Measurements from ENCODE around the gene OAS3. TPM values are rescaled to one million over a fixed set of nuclear protein-coding genes. Genes with fewer than 3 reads are reported as not detected.
"Not testable (repeated sequence)": the region's sequence is repeated elsewhere in the genome, so short reads cannot be mapped to it uniquely, and the experiment has no call there.

The OAS3 gene
- total and polyA plus RNA-seq, 4 donors: 3.8 to 9.5 (median 5.4) TPM

DNA sequence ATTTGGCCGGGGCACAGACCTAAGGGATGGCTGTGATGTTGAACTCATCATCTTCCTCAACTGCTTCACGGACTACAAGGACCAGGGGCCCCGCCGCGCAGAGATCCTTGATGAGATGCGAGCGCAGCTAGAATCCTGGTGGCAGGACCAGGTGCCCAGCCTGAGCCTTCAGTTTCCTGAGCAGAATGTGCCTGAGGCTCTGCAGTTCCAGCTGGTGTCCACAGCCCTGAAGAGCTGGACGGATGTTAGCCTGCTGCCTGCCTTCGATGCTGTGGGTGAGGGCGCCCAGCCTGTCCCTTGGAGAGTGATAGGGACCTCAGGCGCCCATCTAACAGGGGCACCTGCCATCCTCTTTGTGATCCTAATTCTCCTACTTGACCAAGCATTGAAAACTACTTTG is 12.4 kb downstream of the OAS3 start:
- no peak for TF ChIP-seq YY1 (IDR thresholded peaks at IDR 0.05)
- TF ChIP-seq RAD21 (IDR thresholded peaks at IDR 0.05): no peak
- TF ChIP-seq REST (IDR thresholded peaks at IDR 0.05): no peak
- no peak for TF ChIP-seq FOXA2 (IDR thresholded peaks at IDR 0.05)
- TF ChIP-seq TAF1 (conservative IDR thresholded peaks at IDR 0.05): no peak
- no peak for TF ChIP-seq GABPA (IDR thresholded peaks at IDR 0.05 in 1 of 2, conservative IDR thresholded peaks at IDR 0.05 in 1 of 2)
- TF ChIP-seq CTCF (IDR thresholded peaks at IDR 0.05; ENCODE audit: low read depth, low read length, missing input control): no peak
- no peak for TF ChIP-seq RXRA (IDR thresholded peaks at IDR 0.05)
- no peak for TF ChIP-seq HNF4G (IDR thresholded peaks at IDR 0.05)
- no peak for TF ChIP-seq FOXA1 (IDR thresholded peaks at IDR 0.05)
- no peak for TF ChIP-seq NR2F2 (IDR thresholded peaks at IDR 0.05)
- no peak for TF ChIP-seq HNF4A (conservative IDR thresholded peaks at IDR 0.05)
- H3K4me1 ChIP-seq (ENCODE audit: control insufficient read depth in 4 of 4, insufficient read depth in 4 of 4, low read length in 3 of 4): no peaks in the 10 kb centered on the region
- no peak for DNase-seq (ENCODE audit: low spot score)
- H3K4me3 ChIP-seq (ENCODE audit: low read depth in 1 of 3, low read length in 3 of 3): no peak overlapping the region
- H3K36me3 ChIP-seq (ENCODE audit: control insufficient read depth in 4 of 4, insufficient read depth in 3 of 4, low read depth in 1 of 4, low read length in 3 of 4): peaks cover 0 to 35% (median 8%) of the 10 kb centered on the region in 4 donors
- 95% methylated on average over 11 of the region's 11 CpGs for WGBS
- no peak overlapping the region for H3K27ac ChIP-seq (ENCODE audit: low read depth in 1 of 2, low read length in 2 of 2)
- H3K27me3 ChIP-seq (ENCODE audit: control insufficient read depth in 4 of 4, insufficient read depth in 4 of 4, low read length in 3 of 4): no peaks in the 10 kb centered on the region
- H3K9me3 ChIP-seq (ENCODE audit: control insufficient read depth in 4 of 4, low read length in 3 of 4): no peaks in the 10 kb centered on the region
- no peak overlapping the region for H3K9ac ChIP-seq (ENCODE audit: low read depth in 1 of 2, low read length in 2 of 2)

DNA sequence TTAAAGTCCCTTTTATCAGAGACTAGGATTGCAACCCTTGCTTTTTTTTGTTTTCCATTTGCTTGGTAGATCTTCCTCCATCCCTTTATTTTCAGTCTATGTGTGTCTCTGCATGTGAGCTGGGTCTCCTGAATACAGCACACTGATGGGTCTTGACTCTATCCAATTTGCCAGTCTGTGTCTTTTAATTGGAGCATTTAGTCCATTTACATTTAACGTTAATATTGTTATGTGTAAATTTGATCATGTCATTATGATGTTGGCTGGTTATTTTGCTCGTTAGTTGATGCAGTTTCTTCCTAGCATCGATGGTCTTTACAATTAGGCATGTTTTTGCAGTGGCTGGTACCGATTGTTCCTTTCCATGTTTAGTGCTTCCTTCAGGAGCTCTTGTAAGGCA is 18.9 kb downstream of the OAS3 start:
- H3K27ac ChIP-seq (ENCODE audit: low read depth in 1 of 2, low read length in 2 of 2); H3K9ac ChIP-seq (ENCODE audit: low read depth in 1 of 2, low read length in 2 of 2); H3K4me1 ChIP-seq (ENCODE audit: control insufficient read depth in 4 of 4, insufficient read depth in 4 of 4, low read length in 3 of 4); DNase-seq (ENCODE audit: low spot score); H3K36me3 ChIP-seq (ENCODE audit: control insufficient read depth in 4 of 4, insufficient read depth in 3 of 4, low read depth in 1 of 4, low read length in 3 of 4); H3K27me3 ChIP-seq (ENCODE audit: control insufficient read depth in 4 of 4, insufficient read depth in 4 of 4, low read length in 3 of 4); H3K4me3 ChIP-seq (ENCODE audit: low read depth in 1 of 3, low read length in 3 of 3); H3K9me3 ChIP-seq (ENCODE audit: control insufficient read depth in 4 of 4, low read length in 3 of 4): not testable (repeated sequence)
- WGBS: 97% methylated on average over 4 of the region's 4 CpGs

- no peak overlapping the region for H3K9ac ChIP-seq (ENCODE audit: low read depth in 1 of 2, low read length in 2 of 2)
- WGBS: 91% methylated on average over 7 of the region's 7 CpGs
These were observed 22.8 kb downstream of the OAS3 start for GRCh38 chr12:112961074-112961473.

More at GRCh38 chr12:112961074-112961473, 22.8 kb downstream of the OAS3 start:
- Histone ChIP-seq H3K4me3 (ENCODE audit: low read depth in 1 of 3, low read length in 3 of 3) (no peak overlapping the region), H3K4me1 (ENCODE audit: control insufficient read depth in 4 of 4, insufficient read depth in 4 of 4, low read length in 3 of 4) (no peaks in the 10 kb centered on the region), H3K27me3 (ENCODE audit: control insufficient read depth in 4 of 4, insufficient read depth in 4 of 4, low read length in 3 of 4) (no peaks in the 10 kb centered on the region), H3K27ac (ENCODE audit: low read depth in 1 of 2, low read length in 2 of 2) (no peak overlapping the region), H3K9me3 (ENCODE audit: control insufficient read depth in 4 of 4, low read length in 3 of 4) (no peaks in the 10 kb centered on the region), H3K36me3 (ENCODE audit: control insufficient read depth in 4 of 4, insufficient read depth in 3 of 4, low read depth in 1 of 4, low read length in 3 of 4) (peaks cover 9 to 30% (median 16%) of the 10 kb centered on the region in 4 donors)
- no peak for TF ChIP-seq MAX (IDR thresholded peaks at IDR 0.05)
- TF ChIP-seq GABPA (IDR thresholded peaks at IDR 0.05 in 1 of 2, conservative IDR thresholded peaks at IDR 0.05 in 1 of 2): no peak
- no peak for TF ChIP-seq HNF4A (conservative IDR thresholded peaks at IDR 0.05)
- no peak for TF ChIP-seq FOXA2 (IDR thresholded peaks at IDR 0.05)
- no peak for TF ChIP-seq RXRA (IDR thresholded peaks at IDR 0.05)
- no peak for DNase-seq (ENCODE audit: low spot score)
